Liver (tissue), 3 donors: ENCODE data around the gene TRIO.

Source experiments
- CTCF ChIP-seq: fragments of 150-350 bp; IDR thresholded peaks from 2 replicates; pipeline ENCODE4 v1.5.1; 2017; ENCODE audit warnings: improper control_type of control experiment, low read depth, low read length; ENCODE audit not compliant: missing input control
- EGR1 ChIP-seq, 2 donors: IDR thresholded peaks; 2 replicates each; pipeline ENCODE4 v1.6.1; 2016 to 2018; ENCODE audit warnings: antibody characterized with exemption in 2 of 2, low read depth in 2 of 2
- FOXA1 ChIP-seq: IDR thresholded peaks from 2 replicates; pipeline ENCODE4 v1.6.1; 2016; ENCODE audit warnings: antibody characterized with exemption
- FOXA2 ChIP-seq: IDR thresholded peaks from 2 replicates; pipeline ENCODE4 v1.6.1; 2016; ENCODE audit warnings: antibody characterized with exemption
- GABPA ChIP-seq, 2 donors: IDR thresholded peaks in 1 of 2; conservative IDR thresholded peaks in 1 of 2; 2 replicates each; pipeline ENCODE4 v1.6.1; 2016; ENCODE audit warnings: antibody characterized with exemption in 2 of 2, mild to moderate bottlenecking in 1 of 2, moderate library complexity in 1 of 2
- JUND ChIP-seq, 2 donors: IDR thresholded peaks; 2 replicates each; pipeline ENCODE4 v1.6.1; 2016; ENCODE audit warnings: antibody characterized with exemption in 2 of 2
- MAX ChIP-seq: IDR thresholded peaks from 2 replicates; pipeline ENCODE4 v1.6.1; 2016; ENCODE audit warnings: antibody characterized with exemption
- RAD21 ChIP-seq, 2 donors: IDR thresholded peaks; 2 replicates each; pipeline ENCODE4 v1.6.1; 2016; ENCODE audit warnings: antibody characterized with exemption in 2 of 2, mild to moderate bottlenecking in 2 of 2
- SP1 ChIP-seq: IDR thresholded peaks from 2 replicates; pipeline ENCODE4 v1.6.1; 2018; ENCODE audit warnings: antibody characterized with exemption, mild to moderate bottlenecking
- TAF1 ChIP-seq: conservative IDR thresholded peaks from 2 replicates; pipeline ENCODE4 v1.6.1; 2016; ENCODE audit warnings: antibody characterized with exemption, mild to moderate bottlenecking
- YY1 ChIP-seq: IDR thresholded peaks from 2 replicates; pipeline ENCODE4 v1.6.1; 2016; ENCODE audit warnings: antibody characterized with exemption, mild to moderate bottlenecking
- ZBTB33 ChIP-seq: IDR thresholded peaks from 2 replicates; pipeline ENCODE4 v1.6.1; 2016; ENCODE audit warnings: antibody characterized with exemption
- TF ChIP-seq, protein P1 (sequence below): IDR thresholded peaks from 2 replicates; pipeline ENCODE4 v1.6.1; 2016; ENCODE audit warnings: antibody characterized with exemption, mild to moderate bottlenecking
- TF ChIP-seq, protein P2 (sequence below): IDR thresholded peaks from 2 replicates; pipeline ENCODE4 v1.6.1; 2016; ENCODE audit warnings: antibody characterized with exemption
- donor health status: healthy.
- donor health status: healthy.

GRCh38 chr5:14362491-14362890, 219.3 kb downstream of the TRIO start:
- TF ChIP-seq CTCF: no peak
- no peak for TF ChIP-seq MAX
- TF ChIP-seq, protein P1, sequence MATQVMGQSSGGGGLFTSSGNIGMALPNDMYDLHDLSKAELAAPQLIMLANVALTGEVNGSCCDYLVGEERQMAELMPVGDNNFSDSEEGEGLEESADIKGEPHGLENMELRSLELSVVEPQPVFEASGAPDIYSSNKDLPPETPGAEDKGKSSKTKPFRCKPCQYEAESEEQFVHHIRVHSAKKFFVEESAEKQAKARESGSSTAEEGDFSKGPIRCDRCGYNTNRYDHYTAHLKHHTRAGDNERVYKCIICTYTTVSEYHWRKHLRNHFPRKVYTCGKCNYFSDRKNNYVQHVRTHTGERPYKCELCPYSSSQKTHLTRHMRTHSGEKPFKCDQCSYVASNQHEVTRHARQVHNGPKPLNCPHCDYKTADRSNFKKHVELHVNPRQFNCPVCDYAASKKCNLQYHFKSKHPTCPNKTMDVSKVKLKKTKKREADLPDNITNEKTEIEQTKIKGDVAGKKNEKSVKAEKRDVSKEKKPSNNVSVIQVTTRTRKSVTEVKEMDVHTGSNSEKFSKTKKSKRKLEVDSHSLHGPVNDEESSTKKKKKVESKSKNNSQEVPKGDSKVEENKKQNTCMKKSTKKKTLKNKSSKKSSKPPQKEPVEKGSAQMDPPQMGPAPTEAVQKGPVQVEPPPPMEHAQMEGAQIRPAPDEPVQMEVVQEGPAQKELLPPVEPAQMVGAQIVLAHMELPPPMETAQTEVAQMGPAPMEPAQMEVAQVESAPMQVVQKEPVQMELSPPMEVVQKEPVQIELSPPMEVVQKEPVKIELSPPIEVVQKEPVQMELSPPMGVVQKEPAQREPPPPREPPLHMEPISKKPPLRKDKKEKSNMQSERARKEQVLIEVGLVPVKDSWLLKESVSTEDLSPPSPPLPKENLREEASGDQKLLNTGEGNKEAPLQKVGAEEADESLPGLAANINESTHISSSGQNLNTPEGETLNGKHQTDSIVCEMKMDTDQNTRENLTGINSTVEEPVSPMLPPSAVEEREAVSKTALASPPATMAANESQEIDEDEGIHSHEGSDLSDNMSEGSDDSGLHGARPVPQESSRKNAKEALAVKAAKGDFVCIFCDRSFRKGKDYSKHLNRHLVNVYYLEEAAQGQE: no peak
- no peak for TF ChIP-seq JUND (IDR thresholded peaks at IDR 0.05)
- TF ChIP-seq EGR1 (IDR thresholded peaks at IDR 0.05; ENCODE audit: low read depth in 2 of 2): no peak
- TF ChIP-seq ZBTB33: no peak
- TF ChIP-seq TAF1: no peak
- TF ChIP-seq FOXA2: no peak
- no peak for TF ChIP-seq SP1
- no peak for TF ChIP-seq YY1
- TF ChIP-seq RAD21 (IDR thresholded peaks at IDR 0.05): no peak
- TF ChIP-seq, protein P2, sequence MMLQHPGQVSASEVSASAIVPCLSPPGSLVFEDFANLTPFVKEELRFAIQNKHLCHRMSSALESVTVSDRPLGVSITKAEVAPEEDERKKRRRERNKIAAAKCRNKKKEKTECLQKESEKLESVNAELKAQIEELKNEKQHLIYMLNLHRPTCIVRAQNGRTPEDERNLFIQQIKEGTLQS: no peak
- TF ChIP-seq FOXA1: no peak
- no peak for TF ChIP-seq GABPA (IDR thresholded peaks at IDR 0.05 in 1 of 2, conservative IDR thresholded peaks at IDR 0.05 in 1 of 2)
